ENCODE results near the gene CHML.
"Not testable (repeated sequence)": the region's sequence is repeated elsewhere in the genome, so short reads cannot be mapped to it uniquely, and the experiment has no call there.

CHML gene

DNA sequence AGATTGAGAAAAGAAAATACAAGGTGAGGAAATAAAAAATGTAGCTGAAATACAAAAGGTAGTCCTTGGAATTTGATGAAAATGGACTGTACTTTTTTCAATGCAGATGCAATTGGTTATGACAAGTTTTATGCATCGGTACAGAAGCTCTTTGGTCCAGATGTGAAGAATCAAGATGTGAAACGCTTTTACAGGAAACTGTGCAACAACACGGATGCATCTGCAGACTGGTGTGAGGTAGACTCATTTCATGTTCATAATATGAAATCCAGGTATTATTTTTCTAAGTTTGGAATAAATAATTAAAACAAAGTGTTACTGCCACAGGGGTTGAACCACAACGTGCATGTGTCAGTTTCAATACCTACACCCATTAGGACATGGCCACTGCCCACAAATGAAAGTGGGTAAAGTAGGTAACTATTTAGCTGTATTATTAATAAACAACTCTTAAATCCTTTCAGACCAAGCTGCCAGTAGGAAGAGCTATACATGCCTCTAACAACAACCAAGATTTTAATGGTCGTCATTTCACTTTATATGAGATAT, 20.3 kb upstream of the CHML start:
- H3K4me3 ChIP-seq (ENCODE audit: control insufficient read depth, low read depth, low read length), result no peak overlapping the region
- no peak for DNase-seq (ENCODE audit: low read depth)
- TF ChIP-seq, protein P1, sequence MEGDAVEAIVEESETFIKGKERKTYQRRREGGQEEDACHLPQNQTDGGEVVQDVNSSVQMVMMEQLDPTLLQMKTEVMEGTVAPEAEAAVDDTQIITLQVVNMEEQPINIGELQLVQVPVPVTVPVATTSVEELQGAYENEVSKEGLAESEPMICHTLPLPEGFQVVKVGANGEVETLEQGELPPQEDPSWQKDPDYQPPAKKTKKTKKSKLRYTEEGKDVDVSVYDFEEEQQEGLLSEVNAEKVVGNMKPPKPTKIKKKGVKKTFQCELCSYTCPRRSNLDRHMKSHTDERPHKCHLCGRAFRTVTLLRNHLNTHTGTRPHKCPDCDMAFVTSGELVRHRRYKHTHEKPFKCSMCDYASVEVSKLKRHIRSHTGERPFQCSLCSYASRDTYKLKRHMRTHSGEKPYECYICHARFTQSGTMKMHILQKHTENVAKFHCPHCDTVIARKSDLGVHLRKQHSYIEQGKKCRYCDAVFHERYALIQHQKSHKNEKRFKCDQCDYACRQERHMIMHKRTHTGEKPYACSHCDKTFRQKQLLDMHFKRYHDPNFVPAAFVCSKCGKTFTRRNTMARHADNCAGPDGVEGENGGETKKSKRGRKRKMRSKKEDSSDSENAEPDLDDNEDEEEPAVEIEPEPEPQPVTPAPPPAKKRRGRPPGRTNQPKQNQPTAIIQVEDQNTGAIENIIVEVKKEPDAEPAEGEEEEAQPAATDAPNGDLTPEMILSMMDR (IDR thresholded peaks at IDR 0.05; ENCODE audit: control insufficient read depth, insufficient read depth, low read depth, low read length, missing control alignments), result no peak

DNA sequence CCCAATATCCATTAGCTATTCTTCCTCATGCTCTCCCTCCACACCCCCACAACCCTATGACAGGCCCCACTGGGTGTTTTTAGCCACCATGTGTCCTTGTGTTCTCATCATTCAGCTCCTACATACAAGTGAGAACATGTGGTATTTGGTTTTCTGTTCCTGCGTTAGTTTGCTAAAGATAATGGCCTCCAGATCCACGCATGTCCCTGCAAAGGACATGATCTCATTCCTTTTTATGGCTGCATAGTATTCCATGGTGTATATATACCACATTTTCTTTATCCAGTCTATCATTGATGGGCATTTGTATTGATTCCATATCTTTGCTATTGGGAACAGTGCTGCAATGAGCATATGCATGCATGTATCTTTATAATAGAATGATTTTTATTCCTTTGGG, 18.8 kb upstream of the CHML start:
- not testable (repeated sequence) for H3K4me3 ChIP-seq (ENCODE audit: control insufficient read depth, low read depth, low read length); DNase-seq (ENCODE audit: low read depth)

DNA sequence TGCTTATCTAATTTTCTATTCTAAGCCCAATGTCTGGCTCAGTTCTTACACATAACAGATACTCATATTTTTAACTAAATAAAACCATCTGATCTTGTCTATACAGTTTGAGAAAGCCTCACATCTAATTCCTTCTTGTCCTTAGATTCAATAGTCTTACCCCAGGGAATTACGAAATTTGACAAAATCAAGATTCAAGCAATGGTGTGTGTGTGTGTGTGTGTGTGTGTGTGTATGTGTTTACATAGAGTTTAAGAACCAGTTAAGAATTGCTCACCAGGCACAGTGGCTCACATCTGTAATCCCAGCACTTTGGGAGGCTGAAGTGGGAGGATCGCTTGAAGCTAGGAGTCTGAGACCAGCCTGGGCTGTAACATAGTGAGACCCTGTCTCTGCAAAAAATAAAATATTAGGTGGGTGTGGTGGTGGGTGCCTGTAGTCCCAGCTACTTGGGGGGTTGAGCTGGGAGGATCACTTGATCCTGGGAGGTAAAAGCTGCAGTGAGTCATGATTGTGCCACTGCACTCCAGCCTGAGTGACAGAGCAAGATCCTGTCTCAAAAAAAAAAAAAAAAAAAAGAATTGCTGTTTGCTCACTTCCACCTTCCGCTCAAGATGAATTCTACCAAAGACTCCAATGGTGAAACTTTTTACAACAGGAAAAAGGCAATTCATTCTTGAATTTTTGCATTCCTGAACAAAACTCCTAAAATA, 18.1 kb upstream of the CHML start:
- H3K4me3 ChIP-seq (ENCODE audit: control insufficient read depth, low read depth, low read length), result no peak overlapping the region
- TF ChIP-seq, protein P1 (IDR thresholded peaks at IDR 0.05; ENCODE audit: control insufficient read depth, insufficient read depth, low read depth, low read length, missing control alignments), result no peak
- no peak for DNase-seq (ENCODE audit: low read depth)

DNA sequence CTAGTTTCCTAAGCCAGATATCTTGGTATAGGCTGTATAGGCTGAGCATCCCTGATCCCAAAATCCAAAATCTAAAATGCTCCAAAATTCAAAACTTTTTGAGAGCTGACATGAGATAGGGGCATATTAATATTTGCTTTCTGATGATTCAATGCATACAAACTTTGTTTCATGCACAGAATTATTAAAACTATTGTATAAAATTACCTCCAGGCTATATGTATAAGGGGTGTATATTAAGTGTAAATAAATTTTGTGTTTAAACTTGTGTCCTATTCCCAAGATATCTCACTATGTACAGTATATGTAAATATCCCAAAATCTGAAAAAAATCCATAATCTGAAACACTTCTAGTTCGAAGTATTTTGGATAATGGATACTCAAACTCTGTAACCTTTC, 14.5 kb upstream of the CHML start:
- no peak overlapping the region for H3K4me3 ChIP-seq (ENCODE audit: control insufficient read depth, low read depth, low read length)
- DNase-seq (ENCODE audit: low read depth), result no peak
- TF ChIP-seq, protein P1 (IDR thresholded peaks at IDR 0.05; ENCODE audit: control insufficient read depth, insufficient read depth, low read depth, low read length, missing control alignments), result no peak

DNA sequence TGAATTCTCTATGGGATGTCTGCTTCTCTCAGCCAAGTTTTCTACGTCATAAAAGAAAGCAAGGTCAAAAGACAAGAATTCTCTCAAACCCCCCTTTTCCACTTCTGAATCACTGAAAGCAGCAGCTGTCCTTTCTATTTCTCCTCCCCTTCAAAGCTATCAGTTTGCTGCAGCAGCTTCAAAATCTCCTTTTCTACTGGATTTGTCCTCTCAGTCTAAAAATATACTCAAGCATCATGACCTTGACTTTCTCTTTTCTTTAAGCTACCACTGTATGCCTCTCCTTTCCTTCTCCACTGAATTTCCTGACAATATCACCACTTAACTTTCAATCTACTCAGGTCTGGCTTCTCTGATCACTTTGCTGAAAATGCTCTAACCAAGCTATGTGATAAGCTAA, 13.8 kb upstream of the CHML start:
- H3K4me3 ChIP-seq (ENCODE audit: control insufficient read depth, low read depth, low read length), result no peak overlapping the region
- TF ChIP-seq, protein P1 (IDR thresholded peaks at IDR 0.05; ENCODE audit: control insufficient read depth, insufficient read depth, low read depth, low read length, missing control alignments), result no peak
- DNase-seq (ENCODE audit: low read depth), result no peak

DNA sequence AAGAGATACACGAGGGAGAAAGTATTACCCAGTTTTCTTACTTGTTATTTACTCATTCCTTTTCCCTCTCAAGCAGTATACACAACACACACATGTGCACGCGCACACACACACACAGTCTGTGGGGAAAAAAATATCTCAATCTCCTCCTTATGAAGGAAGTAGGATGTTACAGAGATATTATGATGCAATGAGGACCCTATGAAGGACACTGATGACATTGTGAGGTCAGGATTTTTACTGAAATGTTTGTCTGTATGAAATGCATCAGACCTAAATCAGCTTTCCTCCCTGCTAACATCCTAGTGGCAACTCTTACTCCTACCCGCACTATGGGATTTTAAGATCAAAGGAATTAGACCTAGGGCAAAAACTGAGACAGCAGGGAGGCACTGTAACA, 11.8 kb upstream of the CHML start, which contains the start of gene WDR64:
Gene WDR64 (plus strand): TSS at position 270 of the 400 bp plus-strand sequence. CDS start 204 bp downstream, outside the sequence.
- no peak for DNase-seq (ENCODE audit: low read depth)
- TF ChIP-seq, protein P1 (IDR thresholded peaks at IDR 0.05; ENCODE audit: control insufficient read depth, insufficient read depth, low read depth, low read length, missing control alignments), result no peak
- H3K4me3 ChIP-seq (ENCODE audit: control insufficient read depth, low read depth, low read length), result no peak within 1 kb of the TSS

DNA sequence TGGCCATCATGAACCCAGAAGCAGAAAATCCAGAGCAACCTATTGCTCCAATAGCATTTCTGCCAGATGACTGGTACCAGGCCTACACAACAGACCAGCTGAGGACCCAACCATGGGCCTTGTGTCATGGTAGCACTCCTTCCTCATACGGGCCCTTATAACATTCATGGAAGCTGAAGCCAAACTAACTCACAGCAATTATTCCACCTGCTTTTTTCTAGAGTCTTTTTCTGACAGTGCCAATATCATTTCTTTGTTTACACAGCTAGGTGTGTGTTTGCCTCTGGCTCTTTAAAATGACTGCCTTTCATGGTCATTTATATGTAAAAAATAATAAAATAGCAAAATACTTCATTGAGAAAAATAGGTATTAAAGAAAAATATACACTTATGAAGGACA, 8.0 kb upstream of the CHML start:
- DNase-seq (ENCODE audit: low read depth), result no peak
- TF ChIP-seq, protein P1 (IDR thresholded peaks at IDR 0.05; ENCODE audit: control insufficient read depth, insufficient read depth, low read depth, low read length, missing control alignments), result no peak
- no peak overlapping the region for H3K4me3 ChIP-seq (ENCODE audit: control insufficient read depth, low read depth, low read length)

Data from AG09309 (cell line).